Effector memory CD8-positive, alpha-beta T cell (primary cell): ENCODE data around the gene NAT16.
"Not testable (repeated sequence)": the region's sequence is repeated elsewhere in the genome, so short reads cannot be mapped to it uniquely, and the experiment has no call there.

Source experiments
- ATAC-seq: fragments of 150-1000 bp; cut with Tn5 transposase; replicated peaks from 2 replicates; pipeline ENCODE4 v1.10.0; 2021; ENCODE audit warnings: mild to moderate bottlenecking, moderate library complexity
- DNase-seq, 3 experiments: peaks; one replicate each; pipeline ENCODE4 v3.0.0; 2021
- H3K27ac Mint-ChIP-seq, 2 donors: one replicate each; pipeline ENCODE4 v1.8.0; 2022; ENCODE audit warnings: mild to moderate bottlenecking in 2 of 2, mixed read lengths in 2 of 2, moderate library complexity in 2 of 2
- H3K27me3 Mint-ChIP-seq, 2 donors: one replicate each; pipeline ENCODE4 v1.8.0; 2022; ENCODE audit warnings: mixed read lengths in 2 of 2
- H3K36me3 Mint-ChIP-seq: one replicate; pipeline ENCODE4 v1.8.0; 2022; ENCODE audit warnings: mild to moderate bottlenecking, moderate library complexity, mixed read lengths; ENCODE audit not compliant: insufficient read depth
- H3K4me1 Mint-ChIP-seq, 2 donors: one replicate each; pipeline ENCODE4 v1.8.0; 2022; ENCODE audit warnings: low read depth in 2 of 2, mixed read lengths in 2 of 2
- H3K4me3 Mint-ChIP-seq, 2 donors: one replicate each; pipeline ENCODE4 v1.8.0; 2022; ENCODE audit warnings: mild to moderate bottlenecking in 2 of 2, mixed read lengths in 2 of 2, moderate library complexity in 2 of 2
- H3K9me3 Mint-ChIP-seq, 2 donors: one replicate each; pipeline ENCODE4 v1.8.0; 2022; ENCODE audit warnings: mixed read lengths in 2 of 2

Gene NAT16

GRCh38 chr7:101210143-101210542, 30.1 kb upstream of the NAT16 start:
- ATAC-seq (no peak), DNase-seq (no peak)
- Mint-ChIP-seq H3K27me3 (no peaks in the 10 kb centered on the region), H3K4me3 (no peak overlapping the region), H3K9me3 (no peaks in the 10 kb centered on the region), H3K36me3 (peaks cover 27% of the 10 kb centered on the region), H3K4me1 (peaks cover 0 to 2% of the 10 kb centered on the region in 2 donors), H3K27ac (no peak overlapping the region)

DNA sequence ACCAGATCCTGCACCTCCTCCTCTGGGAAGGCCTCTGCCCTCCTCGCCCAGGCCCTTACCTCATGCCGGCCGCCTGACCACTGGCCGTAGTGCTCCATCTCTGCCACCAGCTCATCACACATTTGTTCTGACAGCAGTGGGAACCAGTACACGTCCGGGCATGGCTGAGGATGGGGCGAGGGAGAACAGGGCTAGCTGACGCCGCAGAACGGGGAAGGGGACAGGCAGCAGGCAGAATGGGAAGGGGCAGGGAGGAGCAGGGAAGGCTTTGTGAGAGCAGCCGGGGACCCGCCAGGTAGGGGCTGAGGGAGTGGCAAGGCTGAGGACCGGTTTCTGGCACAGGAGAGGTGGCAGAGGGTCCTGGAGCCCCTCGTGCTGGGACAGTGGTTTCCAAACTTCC, 28.7 kb upstream of the NAT16 start:
- H3K27me3 Mint-ChIP-seq = no peaks in the 10 kb centered on the region
- no peaks in the 10 kb centered on the region for H3K9me3 Mint-ChIP-seq
- ATAC-seq (no peak), DNase-seq (no peak)
- no peak overlapping the region for H3K4me3 Mint-ChIP-seq
- H3K4me1 Mint-ChIP-seq = peaks cover 0 to 4% of the 10 kb centered on the region in 2 donors
- no peak overlapping the region for H3K27ac Mint-ChIP-seq
- peaks cover 25% of the 10 kb centered on the region for H3K36me3 Mint-ChIP-seq

DNA sequence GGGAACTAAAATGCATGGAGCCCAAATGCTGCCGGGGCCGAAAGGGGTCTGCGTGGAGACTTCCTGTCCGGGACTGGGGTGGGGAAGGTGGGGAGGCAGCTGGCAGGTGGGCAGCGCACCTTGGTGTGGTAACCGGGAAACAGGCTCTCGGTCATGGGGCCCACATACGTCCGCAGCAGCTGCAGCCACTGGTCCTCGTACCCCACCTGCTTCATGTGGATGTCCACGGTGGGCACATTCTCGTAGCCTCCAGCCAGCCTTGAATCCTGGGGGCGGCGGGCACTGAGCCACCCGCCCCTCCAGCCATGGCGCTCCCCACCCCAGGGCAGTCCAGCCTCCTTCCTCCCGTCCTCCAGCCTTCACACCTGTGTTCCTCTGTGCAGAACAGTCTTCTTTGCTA, 27.4 kb upstream of the NAT16 start:
- DNase-seq (no peak), ATAC-seq (no peak)
- H3K27ac Mint-ChIP-seq = no peak overlapping the region
- peaks cover 8 to 10% of the 10 kb centered on the region in 2 donors for H3K27me3 Mint-ChIP-seq
- H3K9me3 Mint-ChIP-seq = no peaks in the 10 kb centered on the region
- H3K4me3 Mint-ChIP-seq = no peak overlapping the region
- peaks cover 0 to 5% of the 10 kb centered on the region in 2 donors for H3K4me1 Mint-ChIP-seq
- peaks cover 21% of the 10 kb centered on the region for H3K36me3 Mint-ChIP-seq

DNA sequence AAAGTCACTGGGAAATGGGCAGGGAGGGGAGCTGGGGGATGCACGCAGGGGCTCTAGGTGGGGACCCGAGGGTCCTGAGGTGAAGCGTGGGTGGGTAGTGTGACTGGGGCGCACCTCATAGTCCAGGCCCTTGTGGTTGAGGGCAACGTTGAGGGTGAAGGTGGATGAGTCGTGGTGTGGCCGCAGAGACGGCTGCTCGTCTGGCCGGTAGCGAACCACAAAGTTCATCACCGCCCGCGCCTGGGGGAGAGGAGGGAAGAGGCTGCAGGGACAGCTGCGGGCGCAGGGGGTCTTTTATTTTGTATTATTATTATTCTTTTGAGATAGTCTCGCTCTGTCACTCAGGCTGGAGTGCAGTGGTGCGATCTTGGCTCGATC, 26.6 kb upstream of the NAT16 start:
- ATAC-seq = no peak
- H3K27ac Mint-ChIP-seq = no peak overlapping the region
- peaks cover 0 to 5% of the 10 kb centered on the region in 2 donors for H3K4me1 Mint-ChIP-seq
- H3K9me3 Mint-ChIP-seq = no peaks in the 10 kb centered on the region
- peaks cover 12 to 18% of the 10 kb centered on the region in 2 donors for H3K27me3 Mint-ChIP-seq
- H3K36me3 Mint-ChIP-seq = peaks cover 21% of the 10 kb centered on the region
- no peak overlapping the region for H3K4me3 Mint-ChIP-seq
- DNase-seq = no peak

DNA sequence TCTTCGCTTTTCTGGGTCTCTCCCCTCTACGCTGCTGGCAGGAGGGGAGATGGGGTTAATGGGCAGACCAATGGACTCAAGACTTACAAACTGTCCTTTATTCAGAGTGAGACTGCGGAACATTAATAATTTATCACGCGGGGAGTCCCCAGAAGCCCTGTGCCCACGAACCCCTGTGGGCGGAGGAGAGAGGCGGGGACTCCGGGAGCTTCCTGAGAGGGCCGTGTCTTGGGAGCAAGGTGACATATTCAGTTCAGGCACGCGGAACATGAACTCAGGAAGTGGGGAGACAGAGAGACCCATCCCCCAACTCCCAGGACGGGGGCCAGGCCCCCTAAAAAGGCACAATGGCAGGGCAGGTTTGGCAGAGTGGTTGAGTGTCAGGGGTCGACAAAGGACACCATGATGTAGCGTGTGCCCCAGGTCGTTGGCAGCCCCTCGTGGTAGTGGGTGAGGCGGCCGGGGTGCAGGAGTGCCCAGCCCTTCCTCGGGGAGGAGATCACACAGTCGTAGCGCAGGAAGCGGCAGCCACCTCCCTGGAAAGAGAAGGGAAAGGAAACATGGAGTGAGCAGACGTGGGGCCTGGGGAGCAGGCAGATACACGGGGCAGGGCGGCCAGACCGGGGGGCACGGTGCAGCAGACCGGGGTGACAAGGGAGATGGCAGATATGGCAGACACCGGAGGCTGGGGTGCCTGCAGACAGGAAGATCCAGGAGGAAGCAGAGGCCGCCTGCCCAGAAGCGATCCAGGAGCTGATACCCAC, 26.0 kb upstream of the NAT16 start:
- Mint-ChIP-seq H3K36me3 (peaks cover 21% of the 10 kb centered on the region), H3K4me1 (peaks cover 0 to 5% of the 10 kb centered on the region in 2 donors), H3K4me3 (no peak overlapping the region), H3K9me3 (no peaks in the 10 kb centered on the region), H3K27ac (no peak overlapping the region), H3K27me3 (peaks cover 17 to 23% of the 10 kb centered on the region in 2 donors)
- no peak for ATAC-seq
- no peak for DNase-seq

DNA sequence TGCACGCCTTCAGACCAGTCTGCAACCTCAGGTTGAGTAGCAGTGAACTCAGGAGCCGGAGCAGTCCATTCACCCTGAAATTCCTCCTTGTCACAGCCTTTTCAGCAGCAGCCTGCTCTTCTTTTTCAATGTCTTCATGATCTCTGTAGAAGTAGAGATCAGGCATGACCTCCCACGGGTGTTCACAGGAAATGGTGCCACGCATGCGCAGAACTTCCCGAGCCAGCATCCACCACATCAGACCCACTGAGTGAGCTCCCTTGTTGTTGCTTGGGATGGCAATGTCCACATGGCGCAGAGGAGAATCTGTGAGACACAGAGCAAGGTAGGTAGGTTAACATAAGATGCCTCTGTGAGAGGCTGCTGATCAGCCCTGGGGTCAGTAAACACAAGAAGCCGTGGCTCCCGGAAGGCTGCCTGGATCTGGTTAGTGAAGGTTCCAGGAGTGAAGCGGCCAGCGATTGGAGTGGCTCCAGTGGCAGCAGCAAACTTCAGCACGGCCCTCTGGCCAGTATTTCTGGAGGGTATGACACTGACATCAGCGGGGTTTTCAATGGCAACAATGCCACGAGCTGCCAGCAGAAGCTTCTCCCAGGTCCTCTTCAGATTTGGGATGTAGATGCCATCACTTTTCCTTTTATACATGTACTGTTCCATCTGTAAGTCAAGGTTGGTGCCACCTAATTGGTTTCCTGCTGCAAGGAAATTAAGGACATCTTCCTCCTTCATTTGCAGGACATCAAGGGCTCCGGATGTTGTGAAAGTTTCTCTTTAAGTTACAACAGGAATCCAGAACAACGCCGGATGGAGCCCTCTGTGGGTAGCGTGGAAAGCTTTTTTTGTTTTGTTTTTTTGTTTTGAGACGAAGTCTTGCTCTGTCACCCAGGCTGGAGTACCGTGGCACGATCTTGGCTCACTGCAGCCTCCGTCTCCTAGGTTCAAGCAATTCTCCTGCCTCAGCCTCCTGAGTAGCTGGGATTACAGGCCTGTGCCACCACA, 23.9 kb upstream of the NAT16 start:
- H3K4me3 Mint-ChIP-seq = peak overlapping the region in 1 of 2 donors; percentile 5
- not testable (repeated sequence) for H3K9me3 Mint-ChIP-seq

DNA sequence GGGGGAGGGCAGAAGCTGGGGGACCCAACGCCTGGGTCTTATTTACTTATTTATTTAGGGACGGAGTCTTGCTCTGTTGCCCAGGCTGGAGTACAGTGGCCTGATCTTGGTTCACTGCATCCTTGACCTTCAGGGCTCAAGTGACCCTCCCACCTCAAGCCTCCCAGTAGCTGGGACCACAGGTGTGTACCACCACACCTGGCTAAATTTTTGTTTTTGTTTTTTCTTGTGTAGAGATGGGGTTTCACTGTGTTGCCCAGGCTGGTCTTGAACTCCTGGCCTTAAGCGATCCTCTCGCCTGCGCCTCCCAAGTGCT, 22.5 kb upstream of the NAT16 start:
- Mint-ChIP-seq H3K27ac (no peak overlapping the region), H3K9me3 (no peaks in the 10 kb centered on the region), H3K36me3 (no peaks in the 10 kb centered on the region), H3K4me3 (peak overlapping the region; percentile 13 to 18), H3K4me1 (peaks cover 0 to 10% of the 10 kb centered on the region in 2 donors), H3K27me3 (peaks cover 29 to 51% of the 10 kb centered on the region in 2 donors)
- ATAC-seq (no peak), DNase-seq (no peak)

More for the DNA sequence above, 23.9 kb upstream of the NAT16 start:
- H3K36me3 Mint-ChIP-seq, DNase-seq, ATAC-seq, H3K4me1 Mint-ChIP-seq: not testable (repeated sequence)
- Mint-ChIP-seq H3K27ac (peak overlapping the region in 1 of 2 donors; percentile 15), H3K27me3 (peaks cover 29 to 42% of the 10 kb centered on the region in 2 donors)

GRCh38 chr7:101201695-101202602, 21.9 kb upstream of the NAT16 start:
- H3K4me3 Mint-ChIP-seq = peak overlapping the region; percentile 27 to 63
- no peak for DNase-seq
- peaks cover 0 to 10% of the 10 kb centered on the region in 2 donors for H3K4me1 Mint-ChIP-seq
- peaks cover 29 to 51% of the 10 kb centered on the region in 2 donors for H3K27me3 Mint-ChIP-seq
- H3K9me3 Mint-ChIP-seq = no peaks in the 10 kb centered on the region
- H3K27ac Mint-ChIP-seq = no peak overlapping the region
- peak; percentile 41 for ATAC-seq
- no peaks in the 10 kb centered on the region for H3K36me3 Mint-ChIP-seq

DNA sequence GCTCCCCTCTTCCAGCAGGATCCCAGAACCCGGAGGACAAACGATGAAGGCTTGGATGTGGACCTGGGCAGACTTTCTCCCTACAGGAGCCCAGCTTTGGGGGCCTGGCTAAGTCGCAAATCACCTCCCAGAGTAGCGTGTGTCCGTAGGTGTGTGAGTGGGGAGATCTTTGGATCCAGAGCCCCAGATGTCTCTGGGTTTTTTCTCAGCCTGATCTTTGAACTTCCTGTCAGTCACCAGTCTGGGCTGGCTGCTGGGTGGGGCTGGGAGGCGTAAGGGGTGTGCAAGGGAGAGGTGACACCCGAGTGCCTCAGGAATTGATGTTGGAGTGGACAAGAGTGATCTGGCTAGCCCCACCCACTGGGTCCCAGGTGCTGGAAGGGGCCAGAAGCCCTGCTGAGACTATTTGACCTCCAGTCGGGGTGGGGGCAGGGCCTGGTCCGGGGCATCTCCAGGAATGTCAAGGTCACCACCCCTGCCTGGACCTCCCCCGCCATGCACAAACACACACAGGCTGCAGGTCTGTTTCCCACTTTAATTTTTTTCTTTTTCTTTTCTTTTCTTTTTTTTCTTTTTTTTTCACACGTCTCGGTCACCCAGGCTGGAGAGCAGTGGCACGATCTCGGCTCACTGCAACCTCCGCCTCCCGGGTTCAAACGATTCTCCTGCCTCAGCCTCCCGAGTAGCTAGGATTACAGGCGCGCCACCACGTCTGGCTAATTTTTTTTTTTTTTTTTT, 20.9 kb upstream of the NAT16 start, which contains the start of gene MOGAT3:
Gene MOGAT3, minus strand, starts transcription at position 175 of the 738 bp plus-strand sequence. CDS start 182 bp downstream, outside the sequence.
- no peaks in the 10 kb centered on the region for H3K9me3 Mint-ChIP-seq
- H3K27me3 Mint-ChIP-seq = peaks cover 34 to 51% of the 10 kb centered on the region in 2 donors
- no peak for ATAC-seq
- peak within 1 kb of the TSS; percentile 32 to 63 for H3K4me3 Mint-ChIP-seq
- H3K36me3 Mint-ChIP-seq = no peaks in the 10 kb centered on the region
- peaks cover 0 to 7% of the 10 kb centered on the region in 2 donors for H3K4me1 Mint-ChIP-seq
- no peak within 1 kb of the TSS for H3K27ac Mint-ChIP-seq
- DNase-seq = no peak

DNA sequence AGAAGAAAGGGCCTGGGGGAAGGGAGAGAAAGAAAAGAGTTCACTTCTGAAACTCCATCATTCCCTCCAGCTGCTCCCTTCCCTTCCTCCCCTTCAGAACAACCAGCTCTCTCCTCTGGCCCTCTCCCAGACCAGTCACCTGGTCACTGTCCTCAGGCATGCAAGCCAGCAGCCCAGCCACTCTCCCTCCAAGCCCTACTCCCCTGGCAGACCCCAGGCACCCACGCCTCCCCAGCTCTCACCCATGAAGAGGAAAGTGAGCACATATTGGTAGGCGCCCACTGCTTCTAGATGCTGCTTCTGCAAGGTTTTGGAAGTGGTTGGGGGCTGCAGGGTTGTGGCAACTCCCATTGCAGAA, 20.4 kb upstream of the NAT16 start:
- Mint-ChIP-seq H3K36me3 (no peaks in the 10 kb centered on the region), H3K4me1 (peaks cover 0 to 7% of the 10 kb centered on the region in 2 donors), H3K4me3 (peak overlapping the region in 1 of 2 donors; percentile 56), H3K27me3 (peaks cover 37 to 51% of the 10 kb centered on the region in 2 donors), H3K27ac (no peak overlapping the region), H3K9me3 (no peaks in the 10 kb centered on the region)
- ATAC-seq (no peak), DNase-seq (no peak)

DNA sequence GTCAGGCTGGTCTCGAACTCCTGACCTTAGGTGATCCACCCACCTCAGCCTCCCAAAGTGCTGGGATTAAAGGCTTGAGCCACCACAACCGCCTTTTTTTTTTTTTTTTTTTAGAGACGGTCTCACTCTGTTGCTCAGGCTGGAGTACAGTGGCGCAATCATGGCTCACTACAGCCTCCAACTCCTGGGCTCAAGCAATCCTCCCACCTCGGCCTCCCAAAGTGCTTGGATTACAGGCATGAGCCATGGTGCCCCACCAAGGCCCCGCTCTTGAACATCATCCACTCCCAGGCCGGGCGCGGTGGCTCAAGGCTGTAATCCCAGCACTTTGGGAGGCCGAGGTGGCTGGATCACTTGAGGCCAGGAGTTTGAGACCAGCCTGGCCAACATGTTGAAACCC, 19.4 kb upstream of the NAT16 start:
- not testable (repeated sequence) for ATAC-seq, H3K4me3 Mint-ChIP-seq, H3K27ac Mint-ChIP-seq, H3K9me3 Mint-ChIP-seq, H3K36me3 Mint-ChIP-seq, H3K4me1 Mint-ChIP-seq, DNase-seq
- peaks cover 37 to 51% of the 10 kb centered on the region in 2 donors for H3K27me3 Mint-ChIP-seq

GRCh38 chr7:101198476-101198875, 18.4 kb upstream of the NAT16 start:
- peaks cover 0 to 4% of the 10 kb centered on the region in 2 donors for H3K4me1 Mint-ChIP-seq
- no peaks in the 10 kb centered on the region for H3K9me3 Mint-ChIP-seq
- H3K4me3 Mint-ChIP-seq = no peak overlapping the region
- no peak for DNase-seq
- ATAC-seq = no peak
- H3K27me3 Mint-ChIP-seq = peaks cover 37 to 51% of the 10 kb centered on the region in 2 donors
- no peak overlapping the region for H3K27ac Mint-ChIP-seq
- H3K36me3 Mint-ChIP-seq = no peaks in the 10 kb centered on the region
